ENCODE results near the gene TIFAB. TPM values are rescaled to one million over a fixed set of nuclear protein-coding genes. Genes with fewer than 3 reads are reported as not detected.

Gene TIFAB
- total RNA-seq, 1 donor = not detected

Small RNA genes within 50 kb of the gene (small RNA-seq; reads per million reads assigned to genes)
- not detected for gene DCANP1

Other genes starting within 250 kb of the TIFAB start
- gene MACROH2A1, start 53.1 kb downstream of the TIFAB start, total RNA-seq = 161 and 171 TPM in 2 replicates
- not detected in 2 replicates for gene DCANP1, start 5.0 kb downstream of the TIFAB start, total RNA-seq
- not detected in 2 replicates for gene NEUROG1, start 83.6 kb upstream of the TIFAB start, total RNA-seq
- not detected in 2 replicates for gene CXCL14, start 126.6 kb upstream of the TIFAB start, total RNA-seq